ENCODE data around the gene KCNS3.

KCNS3 gene

GRCh38 chr2:17934721-17935120 lies 56.3 kb downstream of the KCNS3 start:
- TF ChIP-seq CTCF (conservative IDR thresholded peaks at IDR 0.05; ENCODE audit: control insufficient read depth, insufficient read depth, low read depth, low read length) = no peak
- DNase-seq (ENCODE audit: low read depth) = peak; percentile 34
- H3K4me3 ChIP-seq (ENCODE audit: control insufficient read depth, low read depth, low read length) = no peak overlapping the region

GRCh38 chr2:17935242-17935885 lies 56.9 kb downstream of the KCNS3 start:
- no peak for TF ChIP-seq CTCF (conservative IDR thresholded peaks at IDR 0.05; ENCODE audit: control insufficient read depth, insufficient read depth, low read depth, low read length)
- DNase-seq (ENCODE audit: low read depth) = no peak
- H3K4me3 ChIP-seq (ENCODE audit: control insufficient read depth, low read depth, low read length) = no peak overlapping the region

GRCh38 chr2:17936599-17936998 lies 58.1 kb downstream of the KCNS3 start:
- no peak overlapping the region for H3K4me3 ChIP-seq (ENCODE audit: control insufficient read depth, low read depth, low read length)
- no peak for TF ChIP-seq CTCF (conservative IDR thresholded peaks at IDR 0.05; ENCODE audit: control insufficient read depth, insufficient read depth, low read depth, low read length)
- DNase-seq (ENCODE audit: low read depth) = no peak

GRCh38 chr2:17940091-17940630 lies 61.7 kb downstream of the KCNS3 start:
- no peak for DNase-seq (ENCODE audit: low read depth)
- H3K4me3 ChIP-seq (ENCODE audit: control insufficient read depth, low read depth, low read length) = no peak overlapping the region
- no peak for TF ChIP-seq CTCF (conservative IDR thresholded peaks at IDR 0.05; ENCODE audit: control insufficient read depth, insufficient read depth, low read depth, low read length)

- no peak for DNase-seq (ENCODE audit: low read depth)
- TF ChIP-seq CTCF (conservative IDR thresholded peaks at IDR 0.05; ENCODE audit: control insufficient read depth, insufficient read depth, low read depth, low read length) = no peak
- no peak overlapping the region for H3K4me3 ChIP-seq (ENCODE audit: control insufficient read depth, low read depth, low read length)
These were observed 65.0 kb downstream of the KCNS3 start for GRCh38 chr2:17943444-17943843.

GRCh38 chr2:17947113-17947512 lies 68.6 kb downstream of the KCNS3 start:
- no peak for TF ChIP-seq CTCF (conservative IDR thresholded peaks at IDR 0.05; ENCODE audit: control insufficient read depth, insufficient read depth, low read depth, low read length)
- H3K4me3 ChIP-seq (ENCODE audit: control insufficient read depth, low read depth, low read length) = no peak overlapping the region
- no peak for DNase-seq (ENCODE audit: low read depth)
